Urinary bladder (tissue), 4 donors: ENCODE data around the gene FBXO44. TPM values are rescaled to one million over a fixed set of nuclear protein-coding genes. Genes with fewer than 3 reads are reported as not detected.
A peak's percentile ranks its signal among the peaks of the same experiment; 100 is the strongest.

Experiments used
- DNase-seq: peaks from one replicate; pipeline ENCODE4 v3.0.0-alpha.2; 2015; ENCODE audit errors: extremely low spot score
- H3K27ac ChIP-seq: one replicate; pipeline ENCODE4 v1.5.1; 2013; ENCODE audit warnings: low read depth, mild to moderate bottlenecking, moderate library complexity
- H3K36me3 ChIP-seq: one replicate; pipeline ENCODE4 v1.6.1; 2013; ENCODE audit warnings: mild to moderate bottlenecking, moderate library complexity; ENCODE audit not compliant: insufficient read depth
- H3K4me1 ChIP-seq: one replicate; pipeline ENCODE4 v1.6.1; 2013; ENCODE audit warnings: mild to moderate bottlenecking, moderate library complexity; ENCODE audit not compliant: insufficient read depth
- H3K4me3 ChIP-seq: one replicate; pipeline ENCODE4 v1.5.1; 2013; ENCODE audit warnings: low read depth, low read length
- WGBS: extraction: QIAGEN DNeasy Blood & Tissue Kit; methylation state at CpG from one replicate; pipeline ENCODE4 v1.1.7; 2013; 5-methylcytosine and 5-hydroxymethylcytosine counted together
- polyA plus RNA-seq: library from polyadenylated mRNA; stranded (reverse); fragments of 200-250 nt; gene quantifications from one replicate; pipeline ENCODE4 v1.2.3, GENCODE V29; 2013
- total RNA-seq: library from RNA; depleted of rRNA; stranded (reverse); fragments of >200 nt; gene quantifications from one replicate; pipeline ENCODE4 v1.2.3, GENCODE V29; 2014
- donor health status: healthy with polysubstance abuse.
- donor health status: healthy.

FBXO44 gene
- total and polyA plus RNA-seq, 2 donors, result 6.2 to 24.3 TPM

DNA sequence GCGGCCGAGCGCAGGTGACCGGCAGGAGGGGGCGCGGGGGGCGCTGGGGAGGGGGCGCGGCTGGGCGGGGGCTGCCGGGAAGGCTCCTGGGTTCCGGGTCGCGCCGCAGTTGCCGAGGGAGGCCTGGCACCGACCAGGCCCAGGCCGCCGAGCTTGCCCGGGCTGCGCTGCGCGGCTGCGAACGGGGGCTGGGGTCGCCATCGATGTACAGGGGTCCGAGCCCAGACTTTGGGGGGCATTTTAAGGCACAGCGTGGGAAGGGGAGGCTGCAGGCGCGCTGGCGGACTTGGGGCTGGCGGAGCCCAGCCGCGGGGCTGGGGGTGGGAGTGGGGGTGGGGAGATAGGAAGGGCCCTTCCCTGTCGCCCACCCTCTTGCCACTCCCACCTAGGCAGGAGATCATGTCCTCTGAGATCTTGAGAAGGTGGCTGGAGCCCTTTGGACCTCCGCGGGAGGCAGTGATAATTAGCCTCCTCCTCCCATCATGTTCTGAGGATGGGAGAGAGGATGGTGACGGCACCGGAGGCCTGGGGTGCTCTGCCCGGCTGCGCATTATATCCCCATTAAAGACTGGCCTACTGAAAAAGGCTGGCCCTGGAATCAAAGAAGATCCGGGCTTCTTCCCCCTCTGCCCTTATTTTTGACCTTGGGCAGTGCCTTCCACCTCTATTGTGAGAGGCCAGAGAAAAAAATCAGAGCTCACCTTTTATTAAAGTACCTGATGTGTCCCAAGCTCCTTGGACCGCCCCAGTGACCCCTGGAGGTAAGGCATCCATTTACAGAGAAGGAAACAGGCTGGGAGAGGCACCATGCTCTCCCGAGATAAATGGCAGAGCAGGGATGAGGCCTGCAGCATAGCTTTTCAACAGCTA is 497 bp downstream of the FBXO44 start:
- Histone ChIP-seq H3K4me3 (peak overlapping the region; percentile 83), H3K27ac (no peak overlapping the region), H3K4me1 (no peaks in the 10 kb centered on the region), H3K36me3 (no peaks in the 10 kb centered on the region)
- WGBS, result 10% methylated on average over 45 of the region's 45 CpGs
- DNase-seq, result no peak

DNA sequence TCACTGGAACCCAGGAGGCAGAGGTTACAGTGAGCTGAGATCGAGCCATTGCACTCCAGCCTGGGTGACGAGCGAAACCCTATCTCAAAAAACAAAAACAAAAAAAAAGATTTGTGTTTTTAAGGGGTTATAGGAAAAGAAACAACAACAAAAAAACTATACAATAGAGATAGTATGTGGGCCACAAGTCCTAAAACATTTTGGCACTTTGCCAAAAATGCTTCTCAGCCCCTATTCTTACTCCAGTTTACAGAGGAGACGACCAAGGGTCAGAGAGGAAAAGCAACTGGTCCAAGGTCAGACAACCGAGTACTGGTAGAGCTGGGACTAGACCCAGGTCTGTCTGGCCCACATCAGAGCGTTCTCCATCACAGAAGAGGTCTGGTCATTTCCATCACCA is 3.0 kb downstream of the FBXO44 start:
- 79% methylated on average over 6 of the region's 6 CpGs for WGBS
- Histone ChIP-seq H3K4me3 (no peak overlapping the region), H3K27ac (no peak overlapping the region), H3K4me1 (no peaks in the 10 kb centered on the region), H3K36me3 (no peaks in the 10 kb centered on the region)
- DNase-seq, result no peak

DNA sequence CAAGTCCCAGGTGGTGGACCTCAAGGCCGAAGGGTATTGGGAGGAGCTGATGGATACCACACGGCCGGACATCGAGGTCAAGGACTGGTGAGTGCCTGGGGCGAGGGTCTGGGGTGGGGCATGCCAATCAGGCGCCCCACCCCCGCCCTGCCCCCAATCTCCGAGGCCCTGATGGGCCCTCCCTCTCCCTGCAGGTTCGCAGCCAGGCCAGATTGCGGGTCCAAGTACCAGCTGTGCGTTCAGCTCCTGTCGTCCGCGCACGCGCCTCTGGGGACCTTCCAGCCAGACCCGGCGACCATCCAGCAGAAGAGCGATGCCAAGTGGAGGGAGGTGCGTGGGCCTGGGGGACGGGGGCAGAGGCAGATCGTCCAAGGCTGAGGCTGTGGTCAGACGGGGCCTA is 3.9 kb downstream of the FBXO44 start:
- no peak for DNase-seq
- no peaks in the 10 kb centered on the region for H3K36me3 ChIP-seq

DNA sequence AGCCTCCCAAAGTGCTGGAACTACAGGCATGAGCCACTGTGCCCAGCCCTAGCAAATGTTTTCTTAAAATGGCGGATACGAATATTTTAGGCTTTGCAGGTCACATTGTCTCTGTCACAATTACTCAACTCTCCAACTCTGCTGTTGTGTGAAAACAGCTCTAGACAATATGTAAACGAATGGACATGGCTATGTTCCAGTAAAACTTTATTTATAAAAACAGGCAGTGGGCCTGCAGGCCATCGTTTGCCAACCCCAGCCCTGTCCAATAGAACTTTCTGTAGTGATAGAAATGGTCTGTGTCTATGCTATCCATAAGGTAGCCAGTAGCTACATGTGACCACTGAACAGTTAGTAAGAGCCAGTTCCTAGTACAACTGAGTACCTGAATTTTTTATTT is 5.1 kb downstream of the FBXO44 start:
- H3K4me1 ChIP-seq, result no peaks in the 10 kb centered on the region
- H3K4me3 ChIP-seq, result no peak overlapping the region
- WGBS, result 86% methylated on average over 4 of the region's 4 CpGs
- H3K36me3 ChIP-seq, result no peaks in the 10 kb centered on the region
- no peak overlapping the region for H3K27ac ChIP-seq
- no peak for DNase-seq

More for the DNA sequence above, 3.9 kb downstream of the FBXO44 start:
- 91% methylated on average over 23 of the region's 23 CpGs for WGBS
- Histone ChIP-seq H3K27ac (no peak overlapping the region), H3K4me1 (no peaks in the 10 kb centered on the region), H3K4me3 (no peak overlapping the region)

DNA sequence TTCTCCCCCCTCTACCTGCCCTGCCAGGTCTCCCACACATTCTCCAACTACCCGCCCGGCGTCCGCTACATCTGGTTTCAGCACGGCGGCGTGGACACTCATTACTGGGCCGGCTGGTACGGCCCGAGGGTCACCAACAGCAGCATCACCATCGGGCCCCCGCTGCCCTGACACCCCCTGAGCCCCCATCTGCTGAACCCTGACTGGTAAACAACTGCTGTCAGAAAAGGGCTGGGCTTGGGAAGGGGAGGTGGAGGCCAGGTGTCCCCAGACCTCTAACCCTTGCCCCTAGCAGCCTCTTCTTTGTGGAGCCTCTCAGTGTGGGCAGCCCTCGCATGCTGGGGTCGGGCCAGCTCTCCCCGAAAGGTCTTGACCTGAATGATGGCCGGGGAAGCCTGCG is 6.4 kb downstream of the FBXO44 start:
- Histone ChIP-seq H3K4me3 (no peak overlapping the region), H3K4me1 (no peaks in the 10 kb centered on the region), H3K27ac (no peak overlapping the region), H3K36me3 (no peaks in the 10 kb centered on the region)
- no peak for DNase-seq
- 90% methylated on average over 17 of the region's 17 CpGs for WGBS

DNA sequence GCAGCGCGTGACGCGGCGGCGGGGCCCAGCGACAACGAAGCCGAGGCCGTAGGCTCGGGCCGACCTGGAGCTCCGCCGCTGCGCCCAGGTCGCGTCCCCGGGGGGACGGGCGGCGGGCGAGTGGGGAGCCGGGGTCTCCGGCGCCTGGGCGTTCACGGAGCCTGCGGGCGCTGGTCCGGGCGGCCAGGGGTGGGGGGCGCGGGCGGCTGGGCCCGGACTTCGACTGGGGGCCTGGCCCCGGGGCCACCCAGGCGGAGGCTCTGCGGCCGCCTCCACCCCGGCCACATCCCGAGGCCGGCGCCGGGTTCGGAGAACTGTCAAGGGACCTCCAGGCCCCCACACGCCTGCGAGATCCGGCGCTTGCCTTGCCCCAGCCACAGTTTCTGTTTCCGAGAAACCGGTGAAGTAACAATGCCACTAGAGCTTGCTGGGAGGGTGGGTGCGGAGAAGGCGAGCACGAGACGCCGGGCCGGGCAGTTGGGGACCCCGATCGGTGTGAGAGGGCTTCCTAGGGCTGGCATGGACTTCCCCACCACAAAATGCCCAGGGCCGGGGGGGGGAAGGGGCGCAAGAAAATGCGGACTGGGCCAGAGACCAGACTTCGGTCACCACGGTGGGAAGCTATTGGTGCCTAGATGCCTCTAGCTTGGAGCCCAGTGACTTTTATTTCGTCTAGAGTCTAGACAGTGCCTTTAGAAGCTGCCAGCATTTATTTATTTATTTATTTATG is 9.8 kb downstream of the FBXO44 start:
- Histone ChIP-seq H3K36me3 (no peaks in the 10 kb centered on the region), H3K4me3 (peak overlapping the region; percentile 75), H3K27ac (peak overlapping the region; percentile 80), H3K4me1 (no peaks in the 10 kb centered on the region)
- no peak for DNase-seq
- under 1% methylated on average over 66 of the region's 66 CpGs for WGBS

DNA sequence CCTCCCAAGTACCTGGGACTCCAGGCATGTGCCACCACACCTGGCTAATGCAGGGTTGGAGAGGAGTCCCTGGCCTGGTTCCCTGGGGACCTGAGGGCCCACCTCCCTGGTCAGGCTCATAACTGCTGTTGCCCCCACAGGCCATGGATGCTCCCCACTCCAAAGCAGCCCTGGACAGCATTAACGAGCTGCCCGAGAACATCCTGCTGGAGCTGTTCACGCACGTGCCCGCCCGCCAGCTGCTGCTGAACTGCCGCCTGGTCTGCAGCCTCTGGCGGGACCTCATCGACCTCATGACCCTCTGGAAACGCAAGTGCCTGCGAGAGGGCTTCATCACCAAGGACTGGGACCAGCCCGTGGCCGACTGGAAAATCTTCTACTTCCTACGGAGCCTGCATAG is 13.8 kb downstream of the FBXO44 start:
- DNase-seq, result no peak
- no peaks in the 10 kb centered on the region for H3K36me3 ChIP-seq

DNA sequence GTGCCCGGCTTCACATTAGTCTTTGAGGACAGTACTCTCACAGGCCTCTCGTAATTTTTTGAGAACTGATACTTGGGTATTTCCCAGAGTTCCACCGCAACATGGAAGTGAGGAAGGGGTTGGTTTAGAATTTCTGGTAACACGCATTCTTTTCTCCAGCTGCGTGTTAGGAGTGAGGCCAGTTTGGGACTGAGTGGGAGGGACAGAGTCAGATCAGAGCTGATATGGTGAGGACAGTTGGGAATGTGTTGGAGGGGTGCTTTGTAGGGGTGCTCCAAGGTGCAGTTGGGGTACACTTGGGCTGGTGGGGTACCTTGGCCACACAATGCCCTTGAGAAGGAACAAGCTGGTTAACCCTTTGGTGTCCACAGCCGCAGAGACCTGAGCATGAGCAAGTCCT is 16.1 kb downstream of the FBXO44 start:
- no peak for DNase-seq
- no peaks in the 10 kb centered on the region for H3K36me3 ChIP-seq
- H3K4me1 ChIP-seq, result no peaks in the 10 kb centered on the region
- H3K4me3 ChIP-seq, result no peak overlapping the region
- no peak overlapping the region for H3K27ac ChIP-seq
- WGBS, result 58% methylated on average over 6 of the region's 6 CpGs

More for the DNA sequence above, 13.8 kb downstream of the FBXO44 start:
- WGBS, result 79% methylated on average over 14 of the region's 14 CpGs
- H3K4me1 ChIP-seq, result no peaks in the 10 kb centered on the region
- no peak overlapping the region for H3K4me3 ChIP-seq
- H3K27ac ChIP-seq, result no peak overlapping the region

DNA sequence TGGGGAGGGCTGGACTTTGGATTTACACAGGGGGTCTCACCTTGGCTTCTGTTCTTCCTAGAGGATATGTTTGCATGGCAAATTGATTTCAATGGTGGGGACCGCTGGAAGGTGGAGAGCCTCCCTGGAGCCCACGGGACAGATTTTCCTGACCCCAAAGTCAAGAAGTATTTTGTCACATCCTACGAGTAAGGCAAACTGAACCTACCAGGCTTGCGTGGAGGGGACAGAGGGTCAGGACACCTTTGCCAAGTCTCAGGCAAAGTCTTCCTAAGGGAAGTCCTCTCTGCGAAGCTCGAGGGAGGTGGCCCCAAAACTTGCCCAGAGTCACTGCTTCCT is 16.5 kb downstream of the FBXO44 start:
- Histone ChIP-seq H3K36me3 (no peaks in the 10 kb centered on the region), H3K4me3 (no peak overlapping the region), H3K4me1 (no peaks in the 10 kb centered on the region), H3K27ac (no peak overlapping the region)
- WGBS, result 87% methylated on average over 6 of the region's 6 CpGs
- no peak for DNase-seq

DNA sequence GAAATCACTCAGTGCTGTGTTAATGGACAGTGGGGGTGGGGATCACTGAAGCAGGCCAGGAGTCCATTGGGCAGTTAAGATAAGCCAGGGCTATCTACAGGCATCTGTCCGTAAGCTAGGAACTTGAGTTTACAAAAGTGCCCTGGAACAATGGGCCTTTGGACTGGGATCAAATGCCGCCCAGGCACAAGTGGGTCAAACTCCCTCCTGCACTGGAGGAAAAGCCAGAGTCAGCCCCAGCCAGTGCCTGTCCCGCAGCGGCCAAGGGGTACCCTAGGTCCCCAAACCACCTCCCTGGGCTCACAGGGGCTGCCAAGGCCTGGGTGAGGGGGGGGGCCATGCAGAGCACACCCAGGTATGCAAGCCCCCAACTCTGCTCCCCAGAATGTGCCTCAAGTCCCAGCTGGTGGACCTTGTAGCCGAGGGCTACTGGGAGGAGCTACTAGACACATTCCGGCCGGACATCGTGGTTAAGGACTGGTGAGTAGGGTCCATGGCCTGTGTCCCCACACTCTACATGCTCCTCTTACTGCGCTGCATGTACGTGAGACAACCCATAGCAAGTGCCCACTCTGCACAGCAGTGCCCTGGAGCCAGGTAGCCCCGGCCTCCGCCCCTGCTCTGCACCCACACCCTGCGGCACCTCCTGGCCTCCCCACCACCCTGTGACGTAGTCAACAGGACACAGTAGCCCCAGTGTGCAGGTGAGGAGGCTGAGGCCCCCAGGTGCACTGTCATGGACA is 17.0 kb downstream of the FBXO44 start:
- no peaks in the 10 kb centered on the region for H3K36me3 ChIP-seq

DNA sequence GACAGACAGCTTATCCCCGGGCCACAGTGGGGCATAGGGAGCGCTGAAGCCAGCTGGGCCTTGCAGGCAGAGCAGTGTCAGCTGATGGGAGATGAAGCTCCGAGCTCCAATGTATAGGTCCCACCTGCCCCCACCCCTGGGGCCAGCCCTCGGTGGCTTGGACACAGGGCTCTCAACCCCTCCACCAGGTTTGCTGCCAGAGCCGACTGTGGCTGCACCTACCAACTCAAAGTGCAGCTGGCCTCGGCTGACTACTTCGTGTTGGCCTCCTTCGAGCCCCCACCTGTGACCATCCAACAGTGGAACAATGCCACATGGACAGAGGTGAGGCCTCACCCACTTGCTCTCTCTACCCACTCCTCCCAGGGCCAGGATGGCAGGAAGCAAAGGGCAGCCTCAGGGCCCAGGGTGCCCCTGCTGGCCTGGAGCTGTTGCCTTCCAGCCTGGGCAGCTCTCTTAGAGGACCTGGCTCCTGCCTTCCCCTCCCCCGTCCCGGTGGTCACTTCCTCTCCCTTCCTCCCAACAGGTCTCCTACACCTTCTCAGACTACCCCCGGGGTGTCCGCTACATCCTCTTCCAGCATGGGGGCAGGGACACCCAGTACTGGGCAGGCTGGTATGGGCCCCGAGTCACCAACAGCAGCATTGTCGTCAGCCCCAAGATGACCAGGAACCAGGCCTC is 18.6 kb downstream of the FBXO44 start:
- no peak for DNase-seq
- H3K36me3 ChIP-seq, result no peaks in the 10 kb centered on the region
- no peak overlapping the region for H3K4me3 ChIP-seq
- H3K4me1 ChIP-seq, result no peaks in the 10 kb centered on the region
- H3K27ac ChIP-seq, result no peak overlapping the region
- 92% methylated on average over 14 of the region's 14 CpGs for WGBS

More for the DNA sequence above, 17.0 kb downstream of the FBXO44 start:
- H3K4me3 ChIP-seq, result no peak overlapping the region
- H3K27ac ChIP-seq, result no peak overlapping the region
- 89% methylated on average over 14 of the region's 14 CpGs for WGBS
- H3K4me1 ChIP-seq, result no peaks in the 10 kb centered on the region
- DNase-seq, result no peak

DNA sequence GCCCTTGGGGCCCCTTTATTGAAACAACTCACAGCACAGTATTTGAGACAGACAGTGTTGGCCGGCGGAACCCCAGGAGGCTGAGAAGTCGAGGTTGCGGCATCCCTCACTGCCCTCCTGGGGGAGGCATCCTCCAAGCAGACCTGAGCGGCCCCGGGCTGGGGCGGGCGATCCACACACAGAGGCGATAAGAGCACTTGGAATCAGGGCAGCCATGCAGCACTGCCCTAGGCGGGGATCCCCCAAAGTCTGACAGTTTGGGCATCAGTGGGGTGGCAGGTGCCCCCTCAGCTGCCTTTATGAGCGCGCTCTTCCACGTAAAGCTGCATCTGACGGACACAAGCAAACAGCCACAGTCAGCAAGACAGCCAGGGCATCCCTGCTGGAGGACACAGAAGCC is 19.8 kb downstream of the FBXO44 start:
- no peak overlapping the region for H3K4me3 ChIP-seq
- no peak for DNase-seq
- WGBS, result 96% methylated on average over 14 of the region's 14 CpGs
- H3K27ac ChIP-seq, result no peak overlapping the region
- H3K4me1 ChIP-seq, result no peaks in the 10 kb centered on the region
- no peaks in the 10 kb centered on the region for H3K36me3 ChIP-seq

DNA sequence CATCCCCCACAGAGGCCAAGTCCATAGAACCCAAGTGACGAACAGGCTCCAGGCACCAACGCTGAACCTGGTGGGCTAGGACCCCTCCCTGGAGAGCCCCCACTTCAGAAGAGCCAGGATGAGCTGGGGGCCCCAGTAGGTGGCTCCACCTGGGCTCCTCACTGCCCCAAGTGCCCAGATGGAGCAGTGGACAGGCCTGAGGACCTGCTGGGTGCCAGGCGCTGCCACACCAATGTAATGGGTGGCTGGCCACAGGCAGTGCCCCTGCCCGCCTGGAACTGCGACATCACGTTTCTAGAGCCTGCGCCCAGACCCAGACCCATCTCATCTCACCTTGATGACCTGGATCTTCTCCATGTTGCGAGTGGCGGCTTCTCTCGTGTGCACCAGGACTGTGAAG is 20.6 kb downstream of the FBXO44 start:
- WGBS, result 97% methylated on average over 10 of the region's 10 CpGs
- Histone ChIP-seq H3K27ac (no peak overlapping the region), H3K36me3 (no peaks in the 10 kb centered on the region), H3K4me1 (no peaks in the 10 kb centered on the region), H3K4me3 (no peak overlapping the region)
- DNase-seq, result no peak
